GM19351 (cell line): ENCODE results near the gene WDR5.

Source experiments
- ATAC-seq: cut with Tn5 transposase; IDR thresholded peaks from one replicate; pipeline ENCODE4 v1.9.1; 2021; ENCODE audit warnings: mild to moderate bottlenecking, moderate library complexity; ENCODE audit not compliant: unreplicated experiment

WDR5 gene

DNA sequence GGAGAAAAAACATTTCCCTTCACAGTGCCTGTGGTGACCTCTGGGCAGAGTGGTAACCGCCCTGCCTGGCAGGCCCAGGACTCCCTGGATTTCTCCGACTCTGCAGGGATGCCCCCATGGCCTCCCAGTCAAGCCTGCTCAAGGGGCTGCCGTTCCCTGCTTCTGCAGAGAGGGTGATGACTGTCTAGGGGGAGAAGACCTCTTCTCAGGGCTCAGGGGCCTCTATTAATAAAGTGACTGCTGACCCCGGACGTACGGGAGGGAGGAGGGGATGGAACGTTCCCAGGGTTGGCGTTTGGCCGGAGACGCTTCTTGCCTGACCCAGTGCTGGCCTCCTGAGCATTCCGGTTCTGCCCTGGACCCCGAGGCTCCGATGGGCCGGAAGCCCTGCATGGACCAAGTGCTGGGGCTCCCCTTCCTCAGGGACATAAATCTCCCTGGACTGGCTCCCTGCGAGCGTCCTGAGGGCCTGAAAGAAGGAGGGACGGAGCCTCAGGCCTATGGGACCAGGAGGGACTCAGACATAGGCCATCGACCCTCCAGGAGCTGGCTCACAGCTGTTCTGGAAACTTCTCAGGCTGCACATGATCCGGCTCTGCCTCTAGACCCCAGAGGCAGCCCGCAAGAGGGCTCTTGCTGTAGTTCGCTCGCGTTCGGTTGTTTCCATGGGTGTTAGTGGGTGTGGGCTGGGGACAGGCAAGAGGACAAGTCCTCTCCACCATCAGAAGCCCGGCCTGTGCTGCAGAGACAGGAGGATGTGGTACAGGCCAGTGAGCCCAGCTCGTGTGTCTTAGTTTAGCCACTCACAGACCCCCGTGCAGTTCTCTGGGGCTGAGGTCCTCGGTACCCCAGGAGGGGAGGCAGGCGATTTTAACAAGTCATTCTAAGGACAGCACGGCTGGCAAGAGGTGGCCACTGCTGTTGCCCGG, 36.6 kb downstream of the WDR5 start:
- no peak for ATAC-seq

GRCh38 chr9:134173127-134174072, 37.5 kb downstream of the WDR5 start:
- no peak for ATAC-seq

- ATAC-seq, result no peak
Observed at GRCh38 chr9:134174073-134174449, 38.2 kb downstream of the WDR5 start.

- no peak for ATAC-seq
Observed at GRCh38 chr9:134174526-134175290, 38.8 kb downstream of the WDR5 start.

- no peak for ATAC-seq
Observed at GRCh38 chr9:134175291-134175807, 39.5 kb downstream of the WDR5 start.

DNA sequence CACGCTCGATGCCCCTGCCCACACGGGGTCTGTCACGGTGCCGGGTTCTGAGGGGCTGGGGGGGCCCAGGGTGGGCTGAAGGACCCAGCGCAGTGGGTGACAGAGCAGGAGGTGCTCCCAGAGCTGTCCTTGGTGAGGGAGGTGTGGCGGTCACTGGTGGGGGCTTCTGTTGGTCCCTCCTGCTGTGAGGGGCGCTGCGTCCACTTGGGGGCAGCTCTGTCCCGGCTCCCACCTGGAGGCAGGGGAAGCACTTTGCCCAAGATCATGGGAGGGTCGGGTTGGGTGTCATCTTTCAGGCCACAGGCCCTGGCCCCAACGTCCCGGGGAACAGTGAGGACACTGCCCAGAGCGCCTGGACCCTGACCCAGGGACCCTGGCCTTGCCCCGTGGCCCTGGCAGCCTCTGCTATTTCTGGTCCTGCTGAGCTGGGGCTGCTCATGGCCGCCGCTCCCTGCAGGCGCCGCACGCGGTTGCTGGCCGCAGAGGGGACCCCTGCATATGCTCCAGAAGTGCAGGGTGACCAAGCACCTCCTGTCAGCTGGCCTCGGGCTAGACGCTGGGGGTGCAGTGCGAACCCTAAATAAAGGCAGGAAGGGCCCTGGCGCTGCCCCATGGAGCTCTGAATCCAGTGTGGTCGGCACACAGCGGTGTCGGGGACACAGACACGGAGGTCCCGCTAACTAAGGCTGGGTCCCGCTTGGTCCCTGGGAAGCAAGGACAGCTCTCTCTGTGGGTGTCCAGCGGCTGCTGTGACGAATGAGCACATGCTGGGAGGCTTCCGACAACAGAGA, 40.1 kb downstream of the WDR5 start:
- ATAC-seq, result no peak

DNA sequence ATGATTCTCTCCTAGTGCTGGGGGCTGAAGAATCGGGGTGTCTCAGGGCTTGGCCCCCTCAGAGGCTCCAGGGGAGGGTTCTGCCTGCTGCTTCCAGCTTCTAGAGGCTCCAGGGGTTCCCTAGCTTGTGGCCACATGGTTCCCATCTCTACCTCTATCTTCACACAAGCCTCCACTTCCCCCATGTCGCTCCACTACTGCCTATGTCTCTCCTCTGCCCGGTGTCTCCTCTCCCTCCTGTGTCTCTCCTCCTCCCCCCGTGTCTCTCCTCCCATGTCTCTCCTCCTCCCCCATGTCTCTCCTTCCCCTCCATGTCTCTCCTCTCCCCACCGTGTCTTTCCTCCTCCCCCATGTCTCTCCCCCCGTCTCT, 40.7 kb downstream of the WDR5 start:
- ATAC-seq, result no peak

DNA sequence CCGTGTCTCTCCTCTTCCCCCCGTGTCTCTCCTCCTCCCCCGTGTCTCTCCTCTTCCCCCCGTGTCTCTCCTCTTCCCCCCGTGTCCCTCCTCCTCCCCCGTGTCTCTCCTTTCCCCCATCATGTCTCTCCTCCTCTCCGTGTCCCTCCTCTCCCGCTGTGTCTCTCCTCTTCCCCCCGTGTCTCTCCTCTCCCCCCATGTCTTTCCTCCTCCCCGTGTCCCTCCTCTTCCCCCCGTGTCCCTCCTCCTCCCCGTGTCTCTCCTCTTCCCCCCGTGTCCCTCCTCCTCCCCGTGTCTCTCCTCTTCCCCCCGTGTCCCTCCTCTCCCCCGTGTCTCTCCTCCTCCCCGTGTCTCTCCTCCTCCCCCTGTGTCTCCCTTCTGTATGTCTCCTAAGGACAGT, 41.3 kb downstream of the WDR5 start:
- ATAC-seq, result no peak

DNA sequence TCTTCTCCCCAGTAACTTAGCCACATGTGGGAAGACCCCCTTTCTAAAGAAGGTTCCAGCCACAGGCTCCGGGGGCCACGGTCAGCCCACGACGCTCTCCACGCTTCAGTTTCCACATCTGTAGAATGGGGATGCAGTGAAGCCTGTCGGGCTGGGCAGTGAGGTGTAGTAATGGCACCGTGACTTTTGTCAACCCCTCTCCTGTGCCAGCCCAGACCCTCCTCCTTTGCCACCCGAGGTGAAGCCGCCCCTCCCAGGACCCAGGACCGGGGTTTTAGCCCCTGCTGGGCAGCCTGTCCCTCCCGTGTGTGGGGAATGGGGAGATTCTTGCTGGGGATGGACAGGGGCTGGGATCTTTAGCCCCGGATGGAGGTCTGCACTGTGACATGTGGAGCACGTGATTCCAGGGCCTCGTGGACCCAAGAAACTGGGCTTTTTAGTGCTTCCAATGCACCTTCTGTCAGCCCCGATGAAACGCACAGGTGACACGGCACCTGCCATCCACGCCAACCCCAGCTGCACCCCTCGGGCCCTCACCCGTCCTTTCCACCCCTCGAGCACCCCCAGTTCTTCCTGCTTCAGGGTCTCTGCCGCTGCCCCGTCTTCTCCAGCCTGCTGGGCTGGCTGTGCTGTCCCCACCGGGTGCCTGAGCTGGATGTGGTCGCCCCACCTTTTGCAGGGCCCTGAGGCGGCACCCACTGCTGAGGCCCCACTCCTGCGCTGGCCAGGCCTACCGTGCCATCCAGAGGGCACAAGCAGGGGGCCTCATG, 41.9 kb downstream of the WDR5 start:
- ATAC-seq, result no peak

DNA sequence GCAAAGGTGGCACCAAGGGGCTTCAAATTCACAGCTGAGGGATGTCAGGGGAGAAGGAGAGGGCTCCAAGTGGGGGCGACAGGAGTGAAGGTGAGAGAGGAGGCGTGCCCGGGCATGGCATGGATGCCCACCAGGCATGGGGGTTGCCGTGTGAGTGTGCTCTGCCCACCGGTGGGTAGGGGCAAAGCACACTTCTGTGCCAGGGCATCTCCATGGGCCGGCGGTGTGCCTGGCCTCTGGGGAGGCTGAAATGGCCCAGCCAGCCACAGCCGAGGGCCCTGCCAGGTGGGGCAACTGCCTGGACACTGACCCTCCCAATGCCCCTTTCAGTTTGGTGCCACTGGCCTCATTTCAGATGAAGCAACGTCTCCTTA, 42.5 kb downstream of the WDR5 start:
- no peak for ATAC-seq

DNA sequence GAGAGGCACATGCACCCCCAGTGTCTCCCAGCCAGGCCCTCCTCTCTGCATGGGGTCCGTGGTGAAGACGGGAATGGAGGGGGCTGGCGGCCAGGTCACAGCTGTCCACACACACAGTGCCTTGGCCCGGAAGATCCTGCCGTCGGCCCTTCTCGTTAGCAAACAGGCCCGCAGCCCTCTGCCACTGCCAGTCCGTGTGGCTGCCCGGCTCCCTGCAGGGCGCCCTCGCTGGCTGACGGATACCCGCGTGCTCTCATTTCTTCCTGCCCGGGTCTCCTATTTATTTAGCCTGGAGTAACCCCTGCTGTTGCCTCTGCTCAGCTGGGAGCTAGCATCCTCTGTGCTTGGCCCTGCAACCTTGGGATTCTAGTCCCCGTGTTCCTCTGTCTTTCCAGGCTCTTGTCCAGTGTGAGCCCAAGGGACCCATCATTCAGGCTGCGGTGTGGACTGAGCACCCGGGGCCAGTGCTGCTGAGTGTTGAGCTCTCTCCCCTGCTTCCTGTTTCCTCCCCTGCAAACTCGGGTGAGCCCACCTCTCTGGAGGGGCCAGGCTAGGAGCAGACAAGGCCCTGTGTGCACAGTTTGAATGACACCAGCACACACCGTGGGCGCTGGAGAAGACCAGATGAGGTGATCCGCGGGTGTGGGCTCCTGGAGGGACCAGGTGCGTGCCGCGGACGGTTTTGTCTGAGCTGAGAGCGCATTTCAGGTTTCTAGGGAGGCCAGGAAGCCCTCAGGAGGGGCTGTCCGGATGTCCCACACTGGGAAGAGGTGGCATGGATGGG, 43.1 kb downstream of the WDR5 start:
- ATAC-seq, result no peak

- no peak for ATAC-seq
Observed at GRCh38 chr9:134179595-134179917, 43.7 kb downstream of the WDR5 start.

DNA sequence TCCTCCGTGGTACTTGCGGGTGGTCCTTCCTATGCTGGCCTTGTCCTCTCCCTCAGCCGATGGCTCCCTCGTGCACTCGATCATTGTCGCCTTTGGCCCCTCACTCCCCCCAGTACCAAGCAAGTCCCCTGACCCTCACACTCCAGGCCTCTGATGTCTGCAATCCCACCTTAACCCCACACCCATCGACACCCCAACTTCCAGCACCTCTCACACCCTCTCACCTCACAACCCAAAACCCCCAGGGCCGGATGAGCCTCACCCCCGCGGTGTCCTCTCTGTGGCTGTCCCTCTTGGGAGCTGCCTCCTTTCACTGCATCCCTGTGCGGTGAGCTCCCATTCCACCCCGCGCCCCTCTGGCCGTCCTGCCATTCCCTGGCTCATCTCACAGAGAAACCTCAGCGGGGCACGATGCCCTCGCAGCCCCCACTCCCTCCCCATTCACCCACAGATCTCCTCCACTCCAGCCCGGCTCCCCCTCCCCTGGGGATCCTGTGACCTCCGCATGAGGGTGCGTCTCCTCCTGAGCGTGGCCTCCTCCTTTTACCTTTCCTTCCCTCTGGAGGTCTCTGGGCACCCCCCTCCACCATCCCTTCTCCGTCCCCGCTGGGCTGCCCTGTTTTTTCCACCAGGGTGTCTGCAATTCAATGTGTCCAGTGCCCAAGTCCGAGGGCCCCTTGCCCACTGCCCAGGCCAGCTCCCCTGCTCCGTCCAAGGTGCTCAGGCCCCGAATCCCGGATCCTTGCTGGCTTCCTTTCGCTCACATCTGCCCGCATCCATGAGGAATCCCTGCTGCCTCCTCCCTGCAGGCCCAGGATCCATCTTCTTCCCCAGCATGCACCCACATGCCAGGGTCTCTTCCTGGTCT, 44.3 kb downstream of the WDR5 start:
- ATAC-seq, result no peak

DNA sequence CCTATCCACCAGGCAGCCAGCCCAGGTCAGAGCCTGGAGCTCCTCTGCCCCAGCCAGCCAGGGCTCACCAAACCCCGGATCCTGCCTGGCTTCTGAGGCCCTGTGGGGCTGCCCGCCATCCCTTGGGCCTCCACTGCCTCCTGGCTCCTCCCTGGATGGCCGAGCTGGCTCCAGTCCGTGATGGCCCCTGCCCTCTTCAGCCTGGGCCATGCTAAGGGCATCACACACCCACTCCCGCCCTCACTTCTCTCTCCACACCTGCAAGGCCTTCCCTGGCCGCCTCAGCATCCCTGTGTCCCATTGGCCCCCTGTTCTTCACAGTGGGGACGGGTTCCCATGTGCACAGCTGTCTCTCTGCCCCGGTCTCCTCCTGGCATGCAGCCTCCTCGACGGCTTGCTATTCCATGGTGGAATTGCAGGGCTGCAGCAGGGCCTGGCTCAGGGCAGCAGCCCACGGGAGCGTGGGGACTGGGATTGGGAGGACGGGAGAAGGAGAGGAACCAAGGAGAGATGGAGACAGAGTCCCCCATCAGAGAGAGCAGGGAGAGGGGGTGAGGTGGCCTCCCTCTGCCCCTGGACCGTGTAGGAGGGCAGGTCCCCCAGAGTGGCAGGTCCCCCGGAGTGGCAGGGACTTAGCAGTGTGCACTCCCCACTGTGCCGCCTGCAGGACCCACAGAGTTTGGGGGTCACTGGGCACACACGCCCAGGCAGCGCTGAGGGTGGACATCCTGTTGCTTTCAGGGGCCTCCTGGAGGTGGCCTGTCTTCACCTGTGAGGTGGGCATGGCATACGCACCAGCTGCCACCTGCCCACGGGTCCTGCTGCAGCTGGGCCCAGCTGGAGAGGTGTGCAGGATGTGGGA, 45.1 kb downstream of the WDR5 start:
- no peak for ATAC-seq

GRCh38 chr9:134181648-134182034, 45.8 kb downstream of the WDR5 start:
- no peak for ATAC-seq

DNA sequence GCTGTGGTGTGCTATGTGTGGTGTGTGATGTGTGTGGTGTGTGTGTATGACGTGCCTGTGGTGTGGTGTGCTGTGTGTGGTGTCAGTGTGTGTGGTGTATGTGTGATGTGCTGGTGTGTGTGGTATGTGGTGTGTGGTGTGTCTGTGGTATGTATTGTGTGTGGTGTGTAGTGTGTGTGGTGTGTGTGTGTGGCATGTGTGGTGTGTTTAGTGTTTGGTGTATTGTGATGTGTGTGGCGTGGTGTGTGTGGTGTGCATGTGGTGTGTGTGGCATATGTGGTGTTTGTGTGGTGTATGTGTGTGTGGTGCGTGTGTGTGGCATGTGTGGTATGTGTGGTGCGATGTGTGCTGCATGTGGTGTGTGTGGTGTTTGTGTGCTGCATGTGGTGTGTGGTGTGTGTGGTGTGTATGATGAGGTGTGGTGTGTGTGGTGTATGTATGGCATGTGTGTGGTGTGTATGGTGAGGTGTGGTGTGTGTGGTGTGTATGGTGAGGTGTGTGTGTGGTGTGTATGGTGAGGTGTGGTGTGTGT, 46.7 kb downstream of the WDR5 start:
- ATAC-seq, result no peak
